Measurements from ENCODE around the gene SNN. TPM values are rescaled to one million over a fixed set of nuclear protein-coding genes. Genes with fewer than 3 reads are reported as not detected.

The SNN gene
- polyA plus RNA-seq, 2 of the 4 experiments (the other 2 are of a cell fraction) = 6.3 to 10.7 TPM

DNA sequence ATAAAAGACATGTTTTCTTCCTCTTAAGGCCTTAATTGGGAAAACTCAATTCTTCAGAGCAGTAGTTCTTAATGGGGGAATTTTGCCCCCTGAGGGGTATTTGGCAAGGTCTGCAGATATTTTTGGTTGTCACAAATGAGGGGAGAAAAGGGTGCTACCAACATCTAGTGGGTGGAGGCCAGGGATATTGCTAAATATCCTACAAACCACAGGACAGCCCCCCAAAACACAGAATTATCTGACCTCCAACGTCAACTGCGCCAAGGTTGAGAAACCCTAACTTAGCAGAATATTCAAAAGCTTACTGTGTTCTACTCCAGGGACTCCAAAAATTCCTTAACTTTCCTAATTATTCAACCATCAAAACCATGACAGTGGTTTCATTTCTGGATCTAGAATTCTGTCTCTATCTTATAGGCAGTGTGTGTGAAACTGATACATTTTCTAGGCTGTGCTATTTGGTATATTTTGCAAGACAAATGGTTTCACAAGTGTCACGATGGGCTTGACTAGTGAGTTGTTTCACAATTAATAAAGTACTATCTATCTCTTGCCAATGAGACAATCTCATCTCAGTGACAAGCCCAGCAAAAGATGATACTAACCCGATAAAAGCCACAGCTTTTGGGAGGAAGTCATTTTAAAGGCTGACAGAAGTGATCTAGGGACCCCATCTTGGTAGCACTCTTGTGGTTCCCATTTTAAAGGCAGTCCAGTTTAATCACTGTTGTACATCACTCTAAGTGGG is 59.7 kb downstream of the SNN start:
- WGBS (ENCODE audit: missing lambda C conversion rate) = 96% methylated on average over 4 of the region's 4 CpGs
- TF ChIP-seq HEYL (CRISPR knock-in tag; IDR thresholded peaks at IDR 0.05) = no peak
- TF ChIP-seq ZSCAN20 (CRISPR knock-in tag; IDR thresholded peaks at IDR 0.05) = no peak
- no peak for TF ChIP-seq MYC (IDR thresholded peaks at IDR 0.05; ENCODE audit: borderline replicate concordance, low read length)
- TF ChIP-seq BHLHE40 (IDR thresholded peaks at IDR 0.05; ENCODE audit: low read depth, low read length) = no peak
- no peak for TF ChIP-seq NFE2L2 (conservative IDR thresholded peaks at IDR 0.05; ENCODE audit: low read length)
- no peak for TF ChIP-seq EHMT2 (IDR thresholded peaks at IDR 0.05; ENCODE audit: low read depth)
- TF ChIP-seq BCL3 (IDR thresholded peaks at IDR 0.05) = no peak
- no peak for TF ChIP-seq TFCP2L1 (CRISPR knock-in tag; IDR thresholded peaks at IDR 0.05)
- TF ChIP-seq HOXA7 (CRISPR knock-in tag; IDR thresholded peaks at IDR 0.05) = no peak
- TF ChIP-seq NR3C1 (IDR thresholded peaks at IDR 0.05) = no peak
- TF ChIP-seq RNF2 (IDR thresholded peaks at IDR 0.05; ENCODE audit: borderline replicate concordance, low read depth) = no peak
- TF ChIP-seq RARB (CRISPR knock-in tag; IDR thresholded peaks at IDR 0.05) = no peak
- no peak for TF ChIP-seq RFX5 (IDR thresholded peaks at IDR 0.05)
- TF ChIP-seq, protein P1, sequence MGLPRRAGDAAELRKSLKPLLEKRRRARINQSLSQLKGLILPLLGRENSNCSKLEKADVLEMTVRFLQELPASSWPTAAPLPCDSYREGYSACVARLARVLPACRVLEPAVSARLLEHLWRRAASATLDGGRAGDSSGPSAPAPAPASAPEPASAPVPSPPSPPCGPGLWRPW (IDR thresholded peaks at IDR 0.05) = no peak
- TF ChIP-seq MAFK (IDR thresholded peaks at IDR 0.05; ENCODE audit: partially characterized antibody) = no peak
- TF ChIP-seq E2F6 (IDR thresholded peaks at IDR 0.05; ENCODE audit: borderline replicate concordance, low read depth) = no peak
- no peak for TF ChIP-seq ZFP36 (IDR thresholded peaks at IDR 0.05; ENCODE audit: borderline replicate concordance, partially characterized antibody)
- TF ChIP-seq HOXB13 (CRISPR knock-in tag; IDR thresholded peaks at IDR 0.05; ENCODE audit: low read depth) = no peak
- no peak for TF ChIP-seq HMGXB4 (CRISPR knock-in tag; IDR thresholded peaks at IDR 0.05; ENCODE audit: borderline replicate concordance)
- peaks cover 11% of the 10 kb centered on the region; the same call in 2 of the 3 replicates for H3K4me1 ChIP-seq
- POLR2A ChIA-PET = interaction anchor here (1.0 kb wide), 1 partner anchor 15 kb away, joined by 5 read pairs; the partner anchor contains the start of gene TXNDC11
- no peak overlapping the region for H3K4me3 ChIP-seq
- no peak overlapping the region for H3K4me2 ChIP-seq
- ATAC-seq (no peak), DNase-seq (ENCODE audit: low read depth in 1 of 2, low spot score in 1 of 2) (no peak), FAIRE-seq (no peak)
- H3K9me3 ChIP-seq = no peaks in the 10 kb centered on the region
- H3K27ac ChIP-seq = no peak overlapping the region
- CTCF ChIA-PET = interaction anchor here (0.6 to 1.5 kb wide), 2 partner anchors 13 to 307 kb away, joined by 3 to 6 read pairs; no protein-coding TSS in a partner anchor

Other genes with a start within 250 kb of the SNN start
- gene LITAF, start 81.5 kb upstream of the SNN start, polyA plus RNA-seq (2011; rRNA removed) = 197 and 216 TPM in 2 replicates
- gene LITAF, start 81.5 kb upstream of the SNN start, polyA plus RNA-seq (2017; fragmentation: RNase III; extraction: RNeasy Plus Mini Kit Qiagen cat#74134 plus additional on column Dnase treatment) = 197 to 227 TPM (median 218 TPM) in 3 replicates
- gene TXNDC11, start 74.4 kb downstream of the SNN start, polyA plus RNA-seq (2011; rRNA removed) = 42.4 and 45.1 TPM in 2 replicates
- 22.7 to 26.3 TPM (median 24.1 TPM) in 3 replicates for gene TXNDC11, start 74.4 kb downstream of the SNN start, polyA plus RNA-seq (2017; fragmentation: RNase III; extraction: RNeasy Plus Mini Kit Qiagen cat#74134 plus additional on column Dnase treatment)
- 41.5 and 55.1 TPM in 2 replicates for gene ZC3H7A, start 128.8 kb downstream of the SNN start, polyA plus RNA-seq (2011; rRNA removed)
- gene ZC3H7A, start 128.8 kb downstream of the SNN start, polyA plus RNA-seq (2017; fragmentation: RNase III; extraction: RNeasy Plus Mini Kit Qiagen cat#74134 plus additional on column Dnase treatment) = 33.8 to 39.1 TPM (median 36.8 TPM) in 3 replicates
- gene RSL1D1, start 183.1 kb downstream of the SNN start, polyA plus RNA-seq (2011; rRNA removed) = 211 and 330 TPM in 2 replicates
- 205 to 251 TPM (median 209 TPM) in 3 replicates for gene RSL1D1, start 183.1 kb downstream of the SNN start, polyA plus RNA-seq (2017; fragmentation: RNase III; extraction: RNeasy Plus Mini Kit Qiagen cat#74134 plus additional on column Dnase treatment)
- 174 and 215 TPM in 2 replicates for gene GSPT1, start 247.5 kb downstream of the SNN start, polyA plus RNA-seq (2011; rRNA removed)
- 163 to 169 TPM (median 167 TPM) in 3 replicates for gene GSPT1, start 247.5 kb downstream of the SNN start, polyA plus RNA-seq (2017; fragmentation: RNase III; extraction: RNeasy Plus Mini Kit Qiagen cat#74134 plus additional on column Dnase treatment)

Data from A549 (cell line).